DMS114 treated with DMSO at 0.1 percent for 48 hours (cell line): ENCODE measurements around the gene EDIL3.

Experiments used
- DNase-seq: peaks from one replicate; lab custom pipeline; 2025; ENCODE audit not compliant: unreplicated experiment; lab: John Stamatoyannopoulos, UW

The EDIL3 gene

DNA sequence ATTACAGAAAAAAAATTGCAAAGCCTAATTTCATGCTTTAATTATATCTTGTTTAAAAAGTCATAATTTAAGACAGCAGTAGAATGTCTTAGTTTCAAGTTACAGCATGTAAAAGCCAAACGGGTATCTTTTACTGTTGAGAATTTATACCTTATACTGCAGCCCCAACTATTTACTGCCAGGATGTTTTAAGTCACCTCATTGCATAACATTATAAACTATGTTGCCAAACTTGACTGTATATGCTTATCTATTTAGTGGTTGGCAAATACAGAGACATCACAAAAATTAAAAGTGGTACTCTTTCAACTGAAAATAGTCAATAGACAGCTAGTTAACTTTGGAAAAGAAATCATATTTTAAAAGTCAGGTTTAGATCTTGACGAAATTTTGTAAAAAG is 119.5 kb downstream of the EDIL3 start:
- DNase-seq = no peak

DNA sequence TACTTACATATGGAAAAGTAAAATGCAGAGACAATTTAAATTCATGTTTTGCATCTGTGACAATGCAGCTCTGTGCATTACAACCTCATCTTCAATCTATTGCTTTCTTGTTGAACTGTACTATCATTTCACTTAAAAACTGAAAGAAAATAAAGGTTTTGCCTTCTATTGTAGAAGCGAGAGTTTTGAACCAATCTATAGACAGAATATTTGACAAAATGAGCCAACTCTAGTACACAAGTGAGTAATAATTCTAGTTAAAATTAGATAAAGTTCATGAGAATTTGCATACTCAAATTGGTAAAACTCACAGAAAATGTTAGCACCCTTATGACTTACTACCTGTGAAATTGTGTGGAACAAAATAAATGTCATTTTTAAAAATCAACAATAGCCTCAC is 123.7 kb downstream of the EDIL3 start:
- DNase-seq = no peak

- no peak for DNase-seq
Observed at GRCh38 chr5:84260140-84260539, 124.5 kb downstream of the EDIL3 start.

DNA sequence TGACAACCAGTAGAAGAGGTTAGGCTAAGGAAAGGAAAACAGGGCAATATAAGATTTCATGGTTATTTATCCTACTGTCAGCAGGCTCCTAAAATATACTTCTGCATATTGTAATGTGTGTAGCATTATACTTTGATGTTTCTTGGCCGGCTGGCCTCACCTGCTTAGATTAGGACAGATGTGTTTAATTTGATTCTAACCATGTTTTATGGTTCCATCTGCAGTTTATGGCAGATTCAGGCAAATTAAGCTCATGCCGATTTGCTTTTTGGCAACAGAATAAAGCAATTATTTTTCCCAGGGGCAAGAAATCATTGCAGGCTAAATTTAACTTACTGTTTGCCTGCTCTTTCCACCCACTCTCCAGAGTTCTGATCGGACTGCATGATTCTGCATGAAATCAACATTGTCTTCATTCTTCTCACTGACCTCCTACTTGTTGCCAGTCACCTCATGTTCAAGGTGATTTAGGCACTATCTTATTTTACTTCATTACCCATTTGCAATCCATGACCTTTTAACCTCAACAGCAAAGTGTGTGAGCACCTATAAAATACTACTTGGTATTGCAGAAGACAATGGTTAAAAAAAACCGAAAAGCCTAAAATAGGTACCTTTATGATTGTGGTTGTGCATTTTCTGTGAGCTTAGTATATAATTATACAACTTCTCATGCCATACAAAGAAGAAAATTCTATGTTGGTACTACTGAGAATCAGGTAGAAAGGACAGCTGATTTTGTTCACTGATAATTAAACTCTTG is 125.2 kb downstream of the EDIL3 start:
- no peak for DNase-seq

DNA sequence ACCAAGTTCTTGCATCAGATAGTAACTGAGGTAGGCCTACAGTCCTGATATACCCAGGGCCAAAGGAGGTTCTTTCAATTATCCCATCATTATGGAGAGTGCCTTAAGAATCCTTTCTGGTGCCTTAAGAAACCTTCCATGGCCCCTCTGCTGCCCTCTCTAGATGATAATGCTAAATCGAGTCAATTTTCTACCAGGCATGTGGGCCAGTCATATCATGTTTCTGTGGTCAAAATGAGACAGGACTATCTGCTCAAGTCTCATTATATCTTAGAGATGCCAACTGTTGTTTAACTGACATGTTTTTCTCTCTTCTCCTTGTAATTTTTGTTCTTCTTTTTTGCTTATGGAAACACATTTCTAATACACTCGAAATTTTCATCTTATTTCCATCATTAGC is 127.6 kb downstream of the EDIL3 start:
- no peak for DNase-seq

GRCh38 chr5:84255315-84255714 is 129.4 kb downstream of the EDIL3 start:
- no peak for DNase-seq

DNA sequence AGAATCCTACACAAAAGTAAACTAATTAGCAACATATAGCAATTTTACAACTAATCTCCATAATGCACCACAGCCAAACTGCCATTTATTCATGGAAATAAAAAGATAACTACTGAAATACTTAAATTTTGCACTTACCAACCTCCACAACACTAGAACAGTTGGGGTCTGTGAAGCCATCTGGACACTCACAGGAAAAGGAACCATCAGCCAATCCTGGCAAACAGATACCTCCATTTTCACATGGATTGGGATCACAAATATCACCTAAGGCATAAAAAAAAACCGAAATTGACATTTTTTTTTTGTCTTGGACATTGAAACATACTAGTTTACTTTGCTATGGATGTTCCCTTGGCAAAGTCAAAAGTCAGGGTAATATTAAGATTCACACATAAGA is 130.7 kb downstream of the EDIL3 start:
- no peak for DNase-seq

DNA sequence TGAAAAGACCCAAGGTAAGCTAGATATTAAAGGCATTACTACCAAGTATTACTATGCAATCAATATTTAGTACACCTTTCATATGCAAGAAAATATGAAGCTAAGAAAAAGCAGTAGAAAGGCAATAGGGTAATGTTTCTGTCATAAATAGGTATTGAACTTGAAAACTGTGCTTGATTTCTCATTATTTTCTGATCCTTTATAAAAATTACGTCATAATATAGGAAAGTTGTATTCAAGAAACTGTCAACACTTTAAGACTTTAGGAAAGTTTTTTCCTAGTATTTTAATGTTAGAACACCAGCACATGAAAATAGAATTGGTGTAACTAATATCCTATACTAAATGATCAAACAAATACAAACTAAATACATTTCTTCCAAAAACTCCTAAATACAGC is 133.2 kb downstream of the EDIL3 start:
- DNase-seq = no peak

DNA sequence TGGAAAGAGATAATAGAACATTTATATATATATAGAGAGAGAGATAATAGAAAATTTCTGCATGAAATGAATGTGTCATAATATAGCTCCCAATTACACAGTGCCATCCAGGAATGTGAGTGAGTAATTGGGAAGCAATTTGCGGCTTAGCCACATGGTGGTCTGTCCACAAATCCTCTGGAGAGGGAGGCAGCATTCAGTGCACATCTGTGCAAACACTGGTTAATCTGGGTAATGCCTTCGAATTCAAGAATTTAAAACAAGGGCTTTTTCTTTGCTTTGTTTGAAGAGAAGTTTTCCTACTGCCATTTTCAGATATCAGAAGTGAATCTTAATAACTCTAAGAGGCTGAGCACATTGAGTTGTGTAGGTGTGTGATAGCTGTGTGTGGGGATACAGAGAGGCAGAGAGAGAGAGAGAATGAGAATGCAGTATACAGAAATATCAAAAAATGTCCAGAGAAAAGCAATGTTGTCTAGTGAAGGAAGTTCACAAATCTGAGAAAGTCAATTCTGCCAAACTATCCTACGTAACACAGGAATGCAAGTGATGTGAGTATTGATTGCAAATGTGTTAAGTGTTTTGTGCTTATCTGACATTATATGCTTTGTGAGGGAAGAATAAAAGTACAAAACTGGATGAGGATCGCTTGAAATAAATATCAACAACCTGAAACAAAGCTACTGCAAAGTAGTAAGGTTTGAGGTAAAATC is 134.6 kb downstream of the EDIL3 start:
- DNase-seq = no peak

GRCh38 chr5:84248013-84248412 is 136.7 kb downstream of the EDIL3 start:
- no peak for DNase-seq

GRCh38 chr5:84242286-84242685 is 142.4 kb downstream of the EDIL3 start:
- no peak for DNase-seq

DNA sequence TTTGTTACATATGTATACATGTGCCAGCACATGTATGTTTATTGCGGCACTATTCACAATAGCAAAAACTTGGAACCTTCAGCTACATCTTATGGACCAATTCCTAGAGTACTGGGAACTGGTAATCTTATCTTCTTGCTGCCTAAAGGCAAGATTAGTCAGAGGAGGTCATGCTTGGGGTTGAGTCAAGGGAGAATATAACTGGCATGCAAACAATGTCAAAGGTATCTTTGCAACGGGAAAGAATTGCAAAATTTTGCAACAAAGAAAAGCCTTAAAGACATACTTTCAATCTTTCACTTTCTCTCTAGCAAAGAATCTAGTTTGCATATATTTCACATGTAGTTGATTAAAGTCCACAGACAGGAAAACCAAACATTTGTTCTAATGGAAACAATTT is 145.2 kb downstream of the EDIL3 start:
- no peak for DNase-seq

- DNase-seq = no peak
Observed at GRCh38 chr5:84237126-84237525, 147.6 kb downstream of the EDIL3 start.

- no peak for DNase-seq
Observed at GRCh38 chr5:84231433-84231832, 153.2 kb downstream of the EDIL3 start.

- DNase-seq = no peak
Observed at GRCh38 chr5:84229045-84229444, 155.6 kb downstream of the EDIL3 start.

DNA sequence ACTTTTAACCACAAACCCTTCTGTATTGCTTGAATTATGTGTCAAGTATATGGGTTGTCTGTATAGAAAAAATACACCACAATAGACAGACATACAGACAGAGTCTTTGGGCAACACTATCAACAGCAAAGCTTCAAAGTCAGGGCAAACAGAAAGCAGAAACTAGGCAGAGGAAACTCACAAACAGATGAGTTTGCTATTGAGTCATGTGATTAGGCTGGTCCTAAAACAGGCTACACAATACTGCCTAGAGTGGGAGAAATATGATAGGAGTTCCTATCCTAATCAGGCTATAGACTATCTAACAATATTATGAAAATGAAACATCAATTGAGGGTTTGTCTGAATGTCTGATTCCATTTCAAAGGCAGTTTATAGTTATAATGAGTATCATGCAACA is 156.4 kb downstream of the EDIL3 start:
- DNase-seq = no peak

DNA sequence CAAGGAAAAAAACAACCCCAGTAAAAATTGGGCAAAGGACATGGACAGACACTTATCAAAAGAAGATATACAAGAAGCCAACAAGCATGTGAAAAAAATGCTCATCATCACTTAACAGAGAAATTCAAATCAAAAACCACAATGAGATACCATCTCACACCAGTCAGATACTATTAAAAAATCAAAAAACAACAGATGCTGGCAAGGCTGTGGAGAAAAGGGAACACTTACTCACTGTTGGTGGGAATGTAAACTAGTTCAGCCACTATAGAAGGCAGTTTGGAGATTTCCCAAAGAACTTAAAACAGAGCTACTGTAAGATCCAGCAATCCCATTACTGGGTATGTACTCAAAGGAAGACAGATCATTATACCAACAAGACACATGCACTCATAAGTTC is 157.4 kb downstream of the EDIL3 start:
- no peak for DNase-seq

GRCh38 chr5:84218546-84218945 is 166.1 kb downstream of the EDIL3 start:
- no peak for DNase-seq

DNA sequence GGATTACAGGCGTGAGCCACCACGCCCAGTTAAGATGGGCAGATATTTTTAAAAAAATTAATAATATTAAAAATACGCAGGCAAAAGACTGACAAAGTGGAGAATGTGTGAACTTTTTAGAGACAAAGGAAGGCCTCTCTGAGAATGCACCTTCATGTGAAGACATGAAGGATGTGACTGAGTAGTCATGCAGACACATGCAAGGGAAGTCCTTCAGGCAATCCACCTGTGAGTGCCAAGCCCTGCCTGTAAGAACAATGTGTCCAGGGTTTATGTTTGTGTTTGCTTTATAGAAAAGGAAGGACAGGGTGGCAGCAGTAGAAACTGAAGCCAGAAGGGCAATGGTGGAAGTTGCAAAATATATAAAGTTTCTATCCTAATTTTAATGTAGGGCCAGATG is 169.2 kb downstream of the EDIL3 start:
- DNase-seq = no peak

- DNase-seq = no peak
Observed at GRCh38 chr5:84213861-84214260, 170.8 kb downstream of the EDIL3 start.

- DNase-seq = no peak
Observed at GRCh38 chr5:84213212-84213611, 171.5 kb downstream of the EDIL3 start.

DNA sequence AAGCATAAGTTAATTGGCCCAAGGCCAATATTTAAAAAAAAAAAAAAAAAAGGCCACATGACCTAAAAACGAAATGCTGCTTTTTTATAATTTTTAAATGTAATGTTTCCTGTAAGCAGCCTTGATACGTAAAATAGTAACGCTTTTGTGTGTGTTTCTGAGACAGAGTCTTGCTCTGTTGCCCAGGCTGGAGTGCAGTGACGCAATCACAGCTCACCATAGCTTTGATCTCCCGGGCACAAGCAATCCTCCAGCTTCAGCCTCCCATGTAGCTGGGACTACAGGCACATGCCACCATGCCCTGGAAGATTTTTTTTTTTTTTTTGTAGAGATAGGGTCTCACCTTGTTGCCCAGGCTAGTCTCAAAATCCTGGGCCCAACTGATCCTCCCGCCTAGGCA is 179.9 kb downstream of the EDIL3 start:
- DNase-seq = no peak

DNA sequence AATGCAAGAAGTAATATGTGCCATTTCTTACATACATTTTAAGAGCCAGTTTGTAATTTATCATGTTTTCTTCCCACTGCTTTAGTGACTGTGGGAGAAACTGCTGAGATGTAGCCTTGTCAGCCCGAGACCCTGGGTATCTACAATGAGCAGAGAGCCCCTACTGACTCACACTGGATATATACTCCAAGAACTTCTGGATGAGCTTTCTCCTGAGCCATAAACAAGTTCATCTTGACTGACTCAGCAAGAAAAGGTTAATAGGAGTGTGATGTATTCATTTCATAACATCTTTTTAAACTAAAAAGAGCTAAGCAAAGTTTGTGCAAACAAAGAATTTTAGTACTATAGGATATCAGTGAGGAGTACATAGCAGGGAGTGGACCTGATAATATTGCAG is 182.5 kb downstream of the EDIL3 start:
- DNase-seq = no peak
